B cell (primary cell): ENCODE measurements around the gene CEP290. TPM values are rescaled to one million over a fixed set of nuclear protein-coding genes. Genes with fewer than 3 reads are reported as not detected.

Experiments used
- ATAC-seq: fragments of 200-7000 bp; cut with Tn5 transposase; one replicate; pipeline ENCODE4 v1.10.0; 2021; ENCODE audit warnings: low read depth, mild to moderate bottlenecking, moderate number of reproducible peaks, moderate library complexity
- CTCF ChIA-PET: fragments of 350-600 bp; sonication (Branson Sonifier 250); formaldehyde crosslinking; loops from one replicate; lab custom pipeline; 2021; ENCODE audit warnings: antibody characterized with exemption, inconsistent platforms; lab: Charles Lee
- POLR2A ChIA-PET: fragments of 350-600 bp; sonication (Branson Sonifier 250); formaldehyde crosslinking; loops from one replicate; lab custom pipeline; 2021; ENCODE audit warnings: antibody characterized with exemption; lab: Charles Lee
- DNase-seq: peaks from one replicate; pipeline ENCODE4 v3.0.0; 2013
- H2AFZ ChIP-seq: 2 replicates; pipeline ENCODE4 v1.6.1; 2012; ENCODE audit warnings: mild to moderate bottlenecking, low read depth, low read length; ENCODE audit not compliant: insufficient read depth, poor library complexity, severe bottlenecking
- H3K27ac ChIP-seq, 2 donors: 1 replicate in 1 of 2; 2 replicates in 1 of 2; pipeline ENCODE4 v1.5.1; 2012 to 2013; ENCODE audit warnings: low read length in 2 of 2, mild to moderate bottlenecking in 2 of 2, moderate library complexity in 1 of 2
- H3K27me3 ChIP-seq, 4 experiments: fragments of 200-600 bp in 1 of 4; sonication (generic) in 1 of 4; replicated peaks in 1 of 4; 1 replicate in 2 of 4; 2 replicates in 2 of 4; pipeline versions ENCODE4 v1.6.1 to v1.7.0; 2013 to 2016; ENCODE audit warnings: low read length in 3 of 4, mild to moderate bottlenecking in 2 of 4, mixed read lengths in 1 of 4, moderate library complexity in 1 of 4; ENCODE audit not compliant: insufficient read depth in 4 of 4, control insufficient read depth in 3 of 4; ENCODE audit errors: control extremely low read depth in 1 of 4
- H3K36me3 ChIP-seq, 2 experiments: replicated peaks in 1 of 2; 1 replicate in 1 of 2; 2 replicates in 1 of 2; pipeline versions ENCODE4 v1.6.1 to v1.7.1; 2013; ENCODE audit warnings: low read length in 1 of 2; ENCODE audit not compliant: insufficient read depth in 2 of 2, control insufficient read depth in 1 of 2; ENCODE audit errors: control extremely low read depth in 1 of 2, extremely low read depth in 1 of 2
- H3K4me1 ChIP-seq, 2 donors: fragments of 200-600 bp in 1 of 2; sonication (generic) in 1 of 2; 1 replicate in 1 of 2; 2 replicates in 1 of 2; pipeline versions ENCODE4 v1.5.1 to v1.6.1; 2013 to 2017; ENCODE audit warnings: low read length in 2 of 2; ENCODE audit not compliant: control insufficient read depth in 2 of 2, insufficient read depth in 2 of 2
- H3K4me2 ChIP-seq: replicated peaks from 2 replicates; pipeline ENCODE3; 2012; ENCODE audit warnings: mild to moderate bottlenecking, low read depth, low read length; ENCODE audit not compliant: poor library complexity, severe bottlenecking
- H3K4me3 ChIP-seq, 5 experiments: fragments of 200-600 bp in 1 of 5; sonication (generic) in 1 of 5; 1 replicate in 3 of 5; 2 replicates in 2 of 5; pipeline versions ENCODE4 v1.5.1 to v1.7.0; 2011 to 2016; ENCODE audit warnings: low read length in 4 of 5, mild to moderate bottlenecking in 4 of 5, low read depth in 2 of 5, control low read depth in 1 of 5, moderate library complexity in 1 of 5; ENCODE audit not compliant: insufficient read depth in 1 of 5; ENCODE audit errors: control extremely low read depth in 1 of 5, extremely low read depth in 1 of 5
- H3K79me2 ChIP-seq: fragments of 200-600 bp; sonication (generic); one replicate; pipeline ENCODE4 v1.6.0; 2016; ENCODE audit warnings: low read length; ENCODE audit not compliant: control insufficient read depth, insufficient read depth
- H3K9ac ChIP-seq: fragments of 200-600 bp; sonication (generic); 2 replicates; pipeline ENCODE4 v1.6.1; 2017; ENCODE audit warnings: mild to moderate bottlenecking, low read length, moderate library complexity
- H3K9me3 ChIP-seq, 3 donors: one replicate each; pipeline versions ENCODE4 v1.6.1 to v1.7.1; 2013; ENCODE audit warnings: low read length in 2 of 3; ENCODE audit not compliant: control insufficient read depth in 2 of 3, insufficient read depth in 1 of 3; ENCODE audit errors: control extremely low read depth in 1 of 3
- H4K20me1 ChIP-seq: 2 replicates; pipeline ENCODE4 v1.6.0; 2012; ENCODE audit warnings: mild to moderate bottlenecking, low read length; ENCODE audit not compliant: insufficient read depth, control insufficient read depth, poor library complexity, severe bottlenecking
- H3K27ac Mint-ChIP-seq: one replicate; pipeline ENCODE4 v1.8.0; 2021; ENCODE audit warnings: mixed read lengths
- H3K27me3 Mint-ChIP-seq: one replicate; pipeline ENCODE4 v1.8.0; 2021; ENCODE audit warnings: mixed read lengths
- H3K4me1 Mint-ChIP-seq: one replicate; pipeline ENCODE4 v1.8.0; 2021; ENCODE audit warnings: mixed read lengths
- H3K4me3 Mint-ChIP-seq: one replicate; pipeline ENCODE4 v1.8.0; 2021; ENCODE audit warnings: mixed read lengths
- H3K9me3 Mint-ChIP-seq: one replicate; pipeline ENCODE4 v1.8.0; 2022; ENCODE audit warnings: mixed read lengths; ENCODE audit not compliant: insufficient read depth
- EZH2 ChIP-seq: IDR thresholded peaks from 2 replicates; pipeline ENCODE4 v1.6.1; 2012; ENCODE audit warnings: borderline replicate concordance, low read depth, mild to moderate bottlenecking, moderate library complexity, low read length; ENCODE audit not compliant: insufficient read depth, poor library complexity, severe bottlenecking
- WGBS: methylation state at CpG from one replicate; pipeline ENCODE4 v1.1.5; 2013; ENCODE audit warnings: missing lambda C conversion rate; ENCODE audit not compliant: insufficient coverage; 5-methylcytosine and 5-hydroxymethylcytosine counted together
- intact Hi-C: fragments of 100-400 bp; cut with micrococcal nuclease; formaldehyde crosslinking; loops from one replicate; pipeline ENCODE4 v1.10.0; 2022
- polyA plus RNA-seq: library from polyadenylated mRNA; depleted of rRNA; stranded (reverse); fragments of >200 nt; gene quantifications from 2 replicates; pipeline ENCODE4 v1.2.3, GENCODE V29; 2012
- total RNA-seq, 2 donors: library from RNA; stranded (reverse); fragments of 120-200 nt in 1 of 2; gene quantifications; 1 replicate in 1 of 2; 2 replicates in 1 of 2; pipeline versions ENCODE4 v1.2.3 to v1.2.4, GENCODE V29; 2013 to 2022
- TF ChIP-seq, protein P1 (sequence below): fragments of 200-600 bp; IDR thresholded peaks from one replicate; pipeline ENCODE4 v1.8.0; 2022; ENCODE audit warnings: antibody characterized with exemption, mild to moderate bottlenecking

Gene CEP290
- total and polyA plus RNA-seq, 2 donors (not counting 1 experiment from before 2014, with no cell fraction given): 2.6 to 27.3 TPM

DNA sequence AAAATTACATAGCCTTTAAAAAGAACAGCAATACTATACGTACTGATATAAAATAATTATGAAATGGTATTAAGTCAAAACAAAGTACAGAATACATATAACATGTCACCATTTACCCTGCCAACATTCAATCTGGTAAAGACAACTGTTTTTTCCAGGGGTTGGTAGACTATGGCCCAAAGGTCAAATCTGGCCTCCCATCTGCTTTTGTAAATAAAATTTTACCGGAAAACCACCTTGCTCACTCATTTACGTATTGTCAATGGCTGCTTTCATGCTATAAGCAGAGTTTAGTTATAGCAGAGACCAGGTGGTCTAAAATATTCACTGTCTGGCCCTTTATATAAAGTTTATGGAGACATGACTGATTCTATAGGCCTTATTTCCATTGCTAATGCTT is 14.0 kb downstream of the CEP290 start:
- no CpG with 5 or more reads among the region's 3 CpGs for WGBS
- Mint-ChIP-seq H3K4me1 (no peaks in the 10 kb centered on the region), H3K27me3 (no peaks in the 10 kb centered on the region), H3K9me3 (no peaks in the 10 kb centered on the region), H3K4me3 (no peak overlapping the region), H3K27ac (no peak overlapping the region)
- intact Hi-C loops: no loop called here
- TF ChIP-seq EZH2: no peak
- TF ChIP-seq, protein P1, sequence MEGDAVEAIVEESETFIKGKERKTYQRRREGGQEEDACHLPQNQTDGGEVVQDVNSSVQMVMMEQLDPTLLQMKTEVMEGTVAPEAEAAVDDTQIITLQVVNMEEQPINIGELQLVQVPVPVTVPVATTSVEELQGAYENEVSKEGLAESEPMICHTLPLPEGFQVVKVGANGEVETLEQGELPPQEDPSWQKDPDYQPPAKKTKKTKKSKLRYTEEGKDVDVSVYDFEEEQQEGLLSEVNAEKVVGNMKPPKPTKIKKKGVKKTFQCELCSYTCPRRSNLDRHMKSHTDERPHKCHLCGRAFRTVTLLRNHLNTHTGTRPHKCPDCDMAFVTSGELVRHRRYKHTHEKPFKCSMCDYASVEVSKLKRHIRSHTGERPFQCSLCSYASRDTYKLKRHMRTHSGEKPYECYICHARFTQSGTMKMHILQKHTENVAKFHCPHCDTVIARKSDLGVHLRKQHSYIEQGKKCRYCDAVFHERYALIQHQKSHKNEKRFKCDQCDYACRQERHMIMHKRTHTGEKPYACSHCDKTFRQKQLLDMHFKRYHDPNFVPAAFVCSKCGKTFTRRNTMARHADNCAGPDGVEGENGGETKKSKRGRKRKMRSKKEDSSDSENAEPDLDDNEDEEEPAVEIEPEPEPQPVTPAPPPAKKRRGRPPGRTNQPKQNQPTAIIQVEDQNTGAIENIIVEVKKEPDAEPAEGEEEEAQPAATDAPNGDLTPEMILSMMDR: no peak
- H3K27me3 ChIP-seq: no peaks in the 10 kb centered on the region
- no peak overlapping the region for H3K4me3 ChIP-seq
- ChIA-PET POLR2A (no interaction called here), CTCF (no interaction called here)
- no peak overlapping the region for H3K27ac ChIP-seq
- no peak overlapping the region for H3K4me2 ChIP-seq
- no peaks in the 10 kb centered on the region for H3K9me3 ChIP-seq
- no peaks in the 10 kb centered on the region for H3K4me1 ChIP-seq
- no peaks in the 10 kb centered on the region for H4K20me1 ChIP-seq
- no peak overlapping the region for H2AFZ ChIP-seq
- H3K79me2 ChIP-seq: no peaks in the 10 kb centered on the region
- no peak overlapping the region for H3K9ac ChIP-seq
- ATAC-seq (no peak), DNase-seq (no peak)
- H3K36me3 ChIP-seq: peaks cover 3 to 21% of the 10 kb centered on the region in 2 experiments

DNA sequence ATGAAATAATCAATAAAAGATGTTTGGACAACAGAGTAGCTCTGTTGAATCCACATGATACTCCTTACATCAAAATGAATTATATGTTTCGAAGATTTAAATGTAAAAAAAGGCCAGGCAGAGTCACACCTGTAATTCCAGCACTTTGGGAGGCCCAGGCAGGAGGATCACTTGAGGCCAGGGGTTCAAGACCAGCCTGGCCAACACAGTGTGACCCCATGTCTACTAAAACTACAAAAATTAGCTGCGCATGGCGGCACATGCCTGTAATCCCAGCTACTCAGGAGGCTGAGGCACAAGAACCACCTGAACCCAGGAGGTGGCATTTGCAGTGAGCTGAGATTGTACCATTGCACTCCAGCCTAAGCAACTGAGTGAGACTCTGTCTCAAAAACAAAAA is 14.8 kb downstream of the CEP290 start:
- Histone ChIP-seq H3K36me3 (peaks cover 3 to 21% of the 10 kb centered on the region in 2 experiments), H2AFZ (no peak overlapping the region), H3K4me3 (no peak overlapping the region), H3K9me3 (no peaks in the 10 kb centered on the region), H3K4me1 (no peaks in the 10 kb centered on the region), H3K27ac (no peak overlapping the region), H3K4me2 (no peak overlapping the region), H3K9ac (no peak overlapping the region), H4K20me1 (no peaks in the 10 kb centered on the region), H3K27me3 (no peaks in the 10 kb centered on the region), H3K79me2 (no peaks in the 10 kb centered on the region)
- H3K4me1 Mint-ChIP-seq: no peaks in the 10 kb centered on the region
- H3K27me3 Mint-ChIP-seq: no peaks in the 10 kb centered on the region
- H3K9me3 Mint-ChIP-seq: no peaks in the 10 kb centered on the region
- TF ChIP-seq, protein P1: no peak
- TF ChIP-seq EZH2: no peak
- DNase-seq (no peak), ATAC-seq (no peak)
- H3K27ac Mint-ChIP-seq: no peak overlapping the region
- WGBS: 88% methylated on average over 1 of the region's 3 CpGs
- CTCF ChIA-PET: no interaction called here
- no peak overlapping the region for H3K4me3 Mint-ChIP-seq
- POLR2A ChIA-PET: no interaction called here
- intact Hi-C loops: no loop called here
